Astrocyte (in vitro differentiated cells and primary cell): ENCODE results near the gene BHLHE23. TPM values are rescaled to one million over a fixed set of nuclear protein-coding genes. Genes with fewer than 3 reads are reported as not detected.

Source experiments
- DNase-seq: peaks from one replicate; pipeline ENCODE4 v3.0.0-alpha.2; 2010; ENCODE audit warnings: low read depth
- FAIRE-seq: peaks from 2 replicates; lab custom pipeline; 2011; peaks lifted over from hg19 to GRCh38; lab: Jason Lieb, UNC
- H2AFZ ChIP-seq: 2 replicates; pipeline ENCODE4 v1.6.0; 2012; ENCODE audit warnings: low read depth, low read length, inconsistent platforms
- H3K27ac ChIP-seq: 2 replicates; pipeline ENCODE4 v1.5.1; 2011; ENCODE audit warnings: low read depth, low read length, inconsistent platforms
- H3K27me3 ChIP-seq: 2 replicates; pipeline ENCODE4 v1.6.0; 2011; ENCODE audit warnings: low read length, inconsistent platforms; ENCODE audit not compliant: insufficient read depth
- H3K36me3 ChIP-seq: 2 replicates; pipeline ENCODE4 v1.5.1; 2011; ENCODE audit warnings: low read length, inconsistent platforms; ENCODE audit not compliant: insufficient read depth
- H3K4me1 ChIP-seq: 2 replicates; pipeline ENCODE4 v1.5.1; 2011; ENCODE audit warnings: low read length, inconsistent platforms; ENCODE audit not compliant: insufficient read depth
- H3K4me2 ChIP-seq: 2 replicates; pipeline ENCODE4 v1.6.0; 2012; ENCODE audit warnings: low read length, inconsistent platforms
- H3K4me3 ChIP-seq: 2 replicates; pipeline ENCODE4 v1.5.1; 2011; ENCODE audit warnings: low read depth, mild to moderate bottlenecking, low read length, inconsistent platforms; ENCODE audit not compliant: insufficient read depth
- H3K79me2 ChIP-seq: 2 replicates; pipeline ENCODE4 v1.6.0; 2012; ENCODE audit warnings: mild to moderate bottlenecking, low read length, inconsistent platforms; ENCODE audit not compliant: insufficient read depth
- H3K9ac ChIP-seq: 2 replicates; pipeline ENCODE4 v1.6.0; 2012; ENCODE audit warnings: mild to moderate bottlenecking, low read length, inconsistent platforms
- H3K9me3 ChIP-seq: 2 replicates; pipeline ENCODE4 v1.5.1; 2012; ENCODE audit warnings: low read depth, mild to moderate bottlenecking, low read length, inconsistent platforms; ENCODE audit not compliant: insufficient read depth
- H4K20me1 ChIP-seq: 2 replicates; pipeline ENCODE4 v1.6.0; 2012; ENCODE audit warnings: low read length, inconsistent platforms; ENCODE audit not compliant: insufficient read depth
- H3K27ac Mint-ChIP-seq: one replicate; pipeline ENCODE4 v1.8.0; 2021; ENCODE audit warnings: mild to moderate bottlenecking, mixed read lengths; ENCODE audit not compliant: unreplicated experiment
- H3K27me3 Mint-ChIP-seq: one replicate; pipeline ENCODE4 v1.8.0; 2021; ENCODE audit warnings: low read depth, mixed read lengths; ENCODE audit not compliant: unreplicated experiment
- H3K36me3 Mint-ChIP-seq: one replicate; pipeline ENCODE4 v1.8.0; 2021; ENCODE audit warnings: low read depth, mixed read lengths; ENCODE audit not compliant: unreplicated experiment
- H3K4me1 Mint-ChIP-seq: one replicate; pipeline ENCODE4 v1.8.0; 2021; ENCODE audit warnings: low read depth, mixed read lengths; ENCODE audit not compliant: unreplicated experiment
- H3K4me3 Mint-ChIP-seq: one replicate; pipeline ENCODE4 v1.8.0; 2021; ENCODE audit warnings: mild to moderate bottlenecking, moderate library complexity, mixed read lengths; ENCODE audit not compliant: unreplicated experiment
- H3K9me3 Mint-ChIP-seq: one replicate; pipeline ENCODE4 v1.8.0; 2021; ENCODE audit warnings: mild to moderate bottlenecking, mixed read lengths; ENCODE audit not compliant: unreplicated experiment
- EZH2 ChIP-seq: IDR thresholded peaks from 2 replicates; pipeline ENCODE4 v1.6.1; 2012; ENCODE audit warnings: mild to moderate bottlenecking, low read length, inconsistent platforms; ENCODE audit not compliant: insufficient read depth
- total RNA-seq: library from RNA; stranded (reverse); gene quantifications from 2 replicates; pipeline ENCODE4 v1.2.1, GENCODE V29; 2021
- TF ChIP-seq, protein P1 (sequence below): IDR thresholded peaks from 2 replicates; pipeline ENCODE4 v1.5.1; 2011; ENCODE audit warnings: low read depth, mild to moderate bottlenecking, inconsistent platforms, low read length, moderate library complexity; ENCODE audit not compliant: insufficient read depth

Gene BHLHE23
- total RNA-seq, 1 donor from 2014 or later: not detected

DNA sequence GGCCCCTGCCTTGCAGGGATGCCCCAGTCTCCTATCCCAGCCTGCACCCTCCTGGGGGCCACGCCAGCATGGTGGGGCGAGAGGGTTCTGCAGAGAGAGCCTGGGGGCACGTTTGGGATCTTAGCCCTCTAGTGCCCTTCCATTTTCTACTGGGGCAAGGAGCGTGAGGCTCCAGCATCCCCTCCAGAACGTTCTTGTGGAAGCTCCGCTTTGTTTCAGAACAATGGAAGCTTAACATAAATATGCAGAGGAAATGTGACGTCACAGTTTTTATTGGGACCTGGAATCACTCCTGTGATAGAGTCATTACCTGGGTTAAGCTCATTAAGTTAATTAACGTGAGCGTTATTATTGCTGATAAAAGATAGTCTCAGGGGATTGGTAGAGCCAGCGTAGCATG is 19.6 kb downstream of the BHLHE23 start:
- TF ChIP-seq EZH2: no peak
- TF ChIP-seq, protein P1, sequence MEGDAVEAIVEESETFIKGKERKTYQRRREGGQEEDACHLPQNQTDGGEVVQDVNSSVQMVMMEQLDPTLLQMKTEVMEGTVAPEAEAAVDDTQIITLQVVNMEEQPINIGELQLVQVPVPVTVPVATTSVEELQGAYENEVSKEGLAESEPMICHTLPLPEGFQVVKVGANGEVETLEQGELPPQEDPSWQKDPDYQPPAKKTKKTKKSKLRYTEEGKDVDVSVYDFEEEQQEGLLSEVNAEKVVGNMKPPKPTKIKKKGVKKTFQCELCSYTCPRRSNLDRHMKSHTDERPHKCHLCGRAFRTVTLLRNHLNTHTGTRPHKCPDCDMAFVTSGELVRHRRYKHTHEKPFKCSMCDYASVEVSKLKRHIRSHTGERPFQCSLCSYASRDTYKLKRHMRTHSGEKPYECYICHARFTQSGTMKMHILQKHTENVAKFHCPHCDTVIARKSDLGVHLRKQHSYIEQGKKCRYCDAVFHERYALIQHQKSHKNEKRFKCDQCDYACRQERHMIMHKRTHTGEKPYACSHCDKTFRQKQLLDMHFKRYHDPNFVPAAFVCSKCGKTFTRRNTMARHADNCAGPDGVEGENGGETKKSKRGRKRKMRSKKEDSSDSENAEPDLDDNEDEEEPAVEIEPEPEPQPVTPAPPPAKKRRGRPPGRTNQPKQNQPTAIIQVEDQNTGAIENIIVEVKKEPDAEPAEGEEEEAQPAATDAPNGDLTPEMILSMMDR: no peak
- Histone ChIP-seq H3K27ac (no peak overlapping the region), H2AFZ (no peak overlapping the region), H3K9me3 (no peaks in the 10 kb centered on the region), H3K4me1 (no peaks in the 10 kb centered on the region), H3K9ac (no peak overlapping the region), H3K36me3 (no peaks in the 10 kb centered on the region), H4K20me1 (no peaks in the 10 kb centered on the region), H3K4me3 (no peak overlapping the region), H3K79me2 (no peaks in the 10 kb centered on the region), H3K27me3 (peaks cover 13% of the 10 kb centered on the region), H3K4me2 (no peak overlapping the region)
- H3K27me3 Mint-ChIP-seq: peaks cover 61% of the 10 kb centered on the region
- H3K4me3 Mint-ChIP-seq: no peak overlapping the region
- no peaks in the 10 kb centered on the region for H3K4me1 Mint-ChIP-seq
- no peaks in the 10 kb centered on the region for H3K9me3 Mint-ChIP-seq
- H3K36me3 Mint-ChIP-seq: no peaks in the 10 kb centered on the region
- no peak overlapping the region for H3K27ac Mint-ChIP-seq
- DNase-seq (no peak), FAIRE-seq (no peak)

DNA sequence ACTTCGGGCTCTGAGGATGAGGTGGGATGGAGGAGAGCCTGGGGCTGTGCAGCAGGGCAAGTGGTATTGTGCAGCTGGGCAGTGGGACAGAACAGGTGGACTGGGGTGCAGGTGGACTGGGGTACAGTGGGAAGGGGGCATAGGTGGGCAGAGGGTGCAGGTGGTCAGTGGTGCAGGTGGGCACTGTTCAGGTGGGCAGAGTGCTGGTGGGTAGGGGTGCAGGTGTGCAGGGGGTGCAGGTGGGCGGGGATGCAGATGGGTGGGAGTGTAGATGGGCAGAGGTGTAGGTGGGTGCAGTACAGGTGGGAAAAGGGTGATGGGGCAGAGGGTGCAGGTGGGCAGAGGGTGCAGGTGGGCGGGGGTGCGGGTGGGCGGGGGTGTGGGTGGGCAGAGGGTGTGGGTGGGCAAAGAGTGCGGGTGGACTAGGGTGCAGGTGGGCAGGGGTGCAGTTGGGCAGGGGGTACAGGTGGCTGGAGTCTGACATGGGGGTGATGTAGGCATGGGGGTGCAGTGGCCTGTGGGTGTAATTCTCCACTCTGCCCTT is 20.4 kb downstream of the BHLHE23 start:
- Mint-ChIP-seq H3K4me3 (no peak overlapping the region), H3K9me3 (no peaks in the 10 kb centered on the region), H3K27me3 (peaks cover 57% of the 10 kb centered on the region), H3K4me1 (no peaks in the 10 kb centered on the region), H3K36me3 (no peaks in the 10 kb centered on the region), H3K27ac (no peak overlapping the region)
- Histone ChIP-seq H3K4me2 (no peak overlapping the region), H4K20me1 (no peaks in the 10 kb centered on the region), H3K9me3 (no peaks in the 10 kb centered on the region), H3K27ac (no peak overlapping the region), H3K27me3 (peaks cover 11% of the 10 kb centered on the region), H3K79me2 (no peaks in the 10 kb centered on the region), H3K4me3 (no peak overlapping the region), H3K36me3 (no peaks in the 10 kb centered on the region), H3K4me1 (no peaks in the 10 kb centered on the region), H2AFZ (no peak overlapping the region), H3K9ac (no peak overlapping the region)
- no peak for TF ChIP-seq EZH2
- TF ChIP-seq, protein P1: no peak
- FAIRE-seq (no peak), DNase-seq (no peak)

DNA sequence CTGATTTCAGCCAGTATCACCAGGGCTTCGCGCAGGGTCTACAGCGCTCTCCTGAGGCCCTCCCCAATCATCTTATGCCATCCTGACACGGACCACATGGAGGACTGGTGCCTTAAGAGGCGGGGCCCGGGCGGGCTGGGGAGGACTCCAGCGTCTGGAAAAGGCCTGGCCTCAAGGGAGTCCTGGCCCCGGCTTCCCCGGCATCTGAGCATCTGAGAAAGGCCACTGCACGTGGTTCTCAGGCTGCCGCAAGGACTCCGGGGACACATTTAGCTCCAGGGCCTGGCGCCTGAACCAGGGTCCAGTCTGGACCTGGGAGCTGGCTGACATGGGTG is 21.4 kb downstream of the BHLHE23 start:
- Histone ChIP-seq H3K4me1 (no peaks in the 10 kb centered on the region), H3K27me3 (peaks cover 15% of the 10 kb centered on the region), H3K36me3 (no peaks in the 10 kb centered on the region), H3K9ac (no peak overlapping the region), H3K27ac (no peak overlapping the region), H3K4me3 (no peak overlapping the region), H2AFZ (no peak overlapping the region), H4K20me1 (no peaks in the 10 kb centered on the region), H3K4me2 (no peak overlapping the region), H3K79me2 (no peaks in the 10 kb centered on the region), H3K9me3 (no peaks in the 10 kb centered on the region)
- H3K9me3 Mint-ChIP-seq: no peaks in the 10 kb centered on the region
- no peak for TF ChIP-seq EZH2
- TF ChIP-seq, protein P1: no peak
- H3K27ac Mint-ChIP-seq: no peak overlapping the region
- no peak overlapping the region for H3K4me3 Mint-ChIP-seq
- no peaks in the 10 kb centered on the region for H3K36me3 Mint-ChIP-seq
- H3K27me3 Mint-ChIP-seq: peaks cover 52% of the 10 kb centered on the region
- no peak for FAIRE-seq
- H3K4me1 Mint-ChIP-seq: no peaks in the 10 kb centered on the region
- DNase-seq: no peak
